HCT116 (cell line): ENCODE results near the gene IREB2. TPM values are rescaled to one million over a fixed set of nuclear protein-coding genes. Genes with fewer than 3 reads are reported as not detected.
A peak's percentile ranks its signal among the peaks of the same experiment; 100 is the strongest.

ENCODE experiments used
- ATAC-seq: fragments of 200-7000 bp; cut with Tn5 transposase; 2 replicates; pipeline ENCODE4 v1.9.1; 2020; ENCODE audit warnings: mild to moderate bottlenecking, moderate library complexity
- BruUV-seq: library from RNA; stranded (reverse); fragments of 400-500 nt; replicated peaks from 2 replicates; lab custom pipeline; 2021; lab: Mats Ljungman, UMichigan
- CTCF ChIA-PET: fragments of 300-600 bp; sonication (Branson Sonifier 250); formaldehyde crosslinking; loops from one replicate; lab custom pipeline; 2021; ENCODE audit warnings: antibody characterized with exemption; lab: Charles Lee
- POLR2A ChIA-PET: fragments of 300-600, 350-600 bp; sonication (Branson Sonifier 250); formaldehyde crosslinking; loops from one replicate; lab custom pipeline; 2021; ENCODE audit warnings: antibody characterized with exemption; lab: Charles Lee
- RAD21 ChIA-PET, 2 experiments: fragments of 300-600 bp; sonication (Branson Sonifier 250); formaldehyde crosslinking; loops; one replicate each; lab custom pipeline; 2023; ENCODE audit warnings: low total read pairs in 2 of 2; ENCODE audit not compliant: uncharacterized antibody in 2 of 2, unreplicated experiment in 2 of 2, low non-redundant PET in 1 of 2; lab: Charles Lee
- DNase-seq: peaks from one replicate; pipeline ENCODE4 v3.0.0-alpha.2; 2010; ENCODE audit warnings: low read depth, low spot score
- H2AFZ ChIP-seq: fragments of 200-600 bp; shearing (Covaris generic), sonication (generic); 2 replicates; pipeline ENCODE4 v1.6.1; 2017; ENCODE audit warnings: low read depth, mixed run types, mixed read lengths, antibody characterized with exemption, low read length; ENCODE audit not compliant: poor library complexity, severe bottlenecking
- H3K27ac ChIP-seq: 2 replicates; pipeline ENCODE4 v1.5.1; 2012; ENCODE audit warnings: low read depth, low read length
- H3K27me3 ChIP-seq: fragments of 200-600 bp; sonication (generic); 2 replicates; pipeline ENCODE4 v1.6.1; 2016; ENCODE audit warnings: mixed run types, low read length, mixed read lengths; ENCODE audit not compliant: insufficient read depth
- H3K36me3 ChIP-seq, 2 experiments: fragments of 200-500 bp in 1 of 2; fragments of 200-600 bp in 1 of 2; sonication (Bioruptor generic) in 1 of 2; sonication (generic) in 1 of 2; 2 replicates each; pipeline versions ENCODE4 v1.5.1 to v1.6.1; 2014 to 2016; ENCODE audit warnings: low read length in 2 of 2, inconsistent platforms in 1 of 2, mixed read lengths in 1 of 2, mixed run types in 1 of 2; ENCODE audit not compliant: insufficient read depth in 2 of 2, control insufficient read depth in 1 of 2
- H3K4me1 ChIP-seq, 2 experiments: fragments of 200-600 bp in 1 of 2; sonication (generic) in 1 of 2; 2 replicates each; pipeline versions ENCODE4 v1.5.1 to v1.6.1; 2012 to 2017; ENCODE audit warnings: low read length in 2 of 2, inconsistent platforms in 1 of 2, mild to moderate bottlenecking in 1 of 2, mixed read lengths in 1 of 2, mixed run types in 1 of 2, moderate library complexity in 1 of 2; ENCODE audit not compliant: insufficient read depth in 2 of 2, control insufficient read depth in 1 of 2
- H3K4me2 ChIP-seq: fragments of 200-600 bp; sonication (generic); 2 replicates; pipeline ENCODE4 v1.6.1; 2017; ENCODE audit warnings: mixed run types, low read length, mixed read lengths
- H3K4me3 ChIP-seq, 2 experiments: fragments of 200-600 bp in 1 of 2; sonication (generic) in 1 of 2; replicated peaks in 1 of 2; 2 replicates each; pipeline ENCODE4 v1.5.1; 2011 to 2016; ENCODE audit warnings: low read length in 2 of 2, control low read depth in 1 of 2, low read depth in 1 of 2, mild to moderate bottlenecking in 1 of 2, mixed read lengths in 1 of 2, mixed run types in 1 of 2
- H3K79me2 ChIP-seq: fragments of 200-600 bp; sonication (generic); 2 replicates; pipeline ENCODE4 v1.6.1; 2017; ENCODE audit warnings: mild to moderate bottlenecking, mixed run types, low read length, moderate library complexity, mixed read lengths; ENCODE audit not compliant: insufficient read depth
- H3K9ac ChIP-seq: fragments of 200-600 bp; sonication (generic); 2 replicates; pipeline ENCODE4 v1.6.1; 2016; ENCODE audit warnings: low read length, mixed read lengths
- H3K9me2 ChIP-seq: fragments of 200-600 bp; sonication (generic), shearing (Covaris generic); 2 replicates; pipeline ENCODE4 v1.6.1; 2017; ENCODE audit warnings: mixed run types, mild to moderate bottlenecking, moderate library complexity; ENCODE audit not compliant: insufficient read depth
- H3K9me3 ChIP-seq, 2 experiments: fragments of 200-500 bp in 1 of 2; fragments of 200-600 bp in 1 of 2; sonication (Bioruptor generic) in 1 of 2; sonication (generic) in 1 of 2; 2 replicates each; pipeline ENCODE4 v1.6.1; 2014 to 2017; ENCODE audit warnings: low read length in 2 of 2, mixed read lengths in 2 of 2, inconsistent platforms in 1 of 2, low read depth in 1 of 2, mild to moderate bottlenecking in 1 of 2, mixed run types in 1 of 2, moderate library complexity in 1 of 2; ENCODE audit not compliant: control insufficient read depth in 1 of 2, insufficient read depth in 1 of 2
- H4K20me1 ChIP-seq: fragments of 200-600 bp; sonication (generic), shearing (Covaris generic); 2 replicates; pipeline ENCODE4 v1.6.1; 2017; ENCODE audit warnings: mixed run types, mild to moderate bottlenecking, moderate library complexity; ENCODE audit not compliant: insufficient read depth
- CEBPB ChIP-seq: IDR thresholded peaks from 2 replicates; pipeline ENCODE4 v1.6.1; 2012; ENCODE audit warnings: low read depth
- EGR1 ChIP-seq: IDR thresholded peaks from 2 replicates; pipeline ENCODE4 v1.6.1; 2012; ENCODE audit warnings: low read depth
- ELF1 ChIP-seq: IDR thresholded peaks from 2 replicates; pipeline ENCODE4 v1.6.1; 2012; ENCODE audit warnings: low read depth, borderline replicate concordance
- EZH2 ChIP-seq: fragments of 200-600 bp; sonication (generic); IDR thresholded peaks from 2 replicates; pipeline ENCODE4 v1.6.1; 2017; ENCODE audit warnings: antibody characterized with exemption, mixed run types
- FOSL1 ChIP-seq: IDR thresholded peaks from 2 replicates; pipeline ENCODE4 v1.6.1; 2012; ENCODE audit warnings: low read depth
- ZBTB33 ChIP-seq: IDR thresholded peaks from 2 replicates; pipeline ENCODE4 v1.6.1; 2011; ENCODE audit warnings: mild to moderate bottlenecking, low read length, moderate library complexity; ENCODE audit not compliant: insufficient replicate concordance; ENCODE audit errors: extremely low read depth
- ZFX ChIP-seq: fragments of 450-650 bp; IDR thresholded peaks from 2 replicates; pipeline ENCODE4 v1.6.1; 2017
- ZNF274 ChIP-seq: fragments of 200-500 bp; sonication (Bioruptor generic); IDR thresholded peaks from 2 replicates; pipeline ENCODE4 v1.6.1; 2014; ENCODE audit warnings: mild to moderate bottlenecking, low read depth, low read length, inconsistent platforms
- intact Hi-C: fragments of 100-400 bp; cut with micrococcal nuclease; formaldehyde crosslinking; loops from 2 replicates; pipeline ENCODE4 v1.10.0; 2022
- total RNA-seq: library from RNA; stranded (reverse); gene quantifications from one replicate; pipeline ENCODE4 v1.2.1, GENCODE V29; 2021; ENCODE audit not compliant: unreplicated experiment
- TF ChIP-seq, protein P1 (sequence below), 3 experiments: fragments of 200-600 bp in 1 of 3; sonication (generic) in 1 of 3; IDR thresholded peaks in 2 of 3; conservative IDR thresholded peaks in 1 of 3; 2 replicates each; pipeline ENCODE4 v1.5.1; 2012 to 2017; ENCODE audit warnings: low read depth in 2 of 3, low read length in 2 of 3, antibody characterized with exemption in 1 of 3, borderline replicate concordance in 1 of 3, control low read depth in 1 of 3, mild to moderate bottlenecking in 1 of 3, mixed read lengths in 1 of 3, mixed run types in 1 of 3, moderate library complexity in 1 of 3; ENCODE audit not compliant: insufficient read depth in 1 of 3

The IREB2 gene
- total RNA-seq, 1 experiment from 2014 or later: 57.6 TPM

DNA sequence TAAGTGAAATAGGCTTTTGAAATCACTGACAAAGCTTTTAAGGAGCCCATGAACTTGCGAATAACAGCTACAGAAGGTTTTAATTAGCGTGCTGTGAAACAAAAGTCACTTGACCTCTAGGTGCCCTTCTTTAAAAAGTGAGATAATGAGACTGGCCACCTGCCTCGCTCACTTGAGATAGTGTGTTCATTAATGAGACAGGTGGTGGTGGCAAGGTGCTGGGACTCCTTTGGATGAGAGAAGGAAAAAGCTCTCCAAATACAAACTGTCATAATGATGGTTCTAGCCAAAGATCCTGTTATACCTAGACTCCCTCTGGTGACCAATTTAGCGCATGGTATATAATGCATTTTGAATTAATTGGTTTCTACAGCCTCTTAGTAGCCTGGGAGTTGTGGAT is 22.7 kb upstream of the IREB2 start (continued):
- TF ChIP-seq, protein P1, sequence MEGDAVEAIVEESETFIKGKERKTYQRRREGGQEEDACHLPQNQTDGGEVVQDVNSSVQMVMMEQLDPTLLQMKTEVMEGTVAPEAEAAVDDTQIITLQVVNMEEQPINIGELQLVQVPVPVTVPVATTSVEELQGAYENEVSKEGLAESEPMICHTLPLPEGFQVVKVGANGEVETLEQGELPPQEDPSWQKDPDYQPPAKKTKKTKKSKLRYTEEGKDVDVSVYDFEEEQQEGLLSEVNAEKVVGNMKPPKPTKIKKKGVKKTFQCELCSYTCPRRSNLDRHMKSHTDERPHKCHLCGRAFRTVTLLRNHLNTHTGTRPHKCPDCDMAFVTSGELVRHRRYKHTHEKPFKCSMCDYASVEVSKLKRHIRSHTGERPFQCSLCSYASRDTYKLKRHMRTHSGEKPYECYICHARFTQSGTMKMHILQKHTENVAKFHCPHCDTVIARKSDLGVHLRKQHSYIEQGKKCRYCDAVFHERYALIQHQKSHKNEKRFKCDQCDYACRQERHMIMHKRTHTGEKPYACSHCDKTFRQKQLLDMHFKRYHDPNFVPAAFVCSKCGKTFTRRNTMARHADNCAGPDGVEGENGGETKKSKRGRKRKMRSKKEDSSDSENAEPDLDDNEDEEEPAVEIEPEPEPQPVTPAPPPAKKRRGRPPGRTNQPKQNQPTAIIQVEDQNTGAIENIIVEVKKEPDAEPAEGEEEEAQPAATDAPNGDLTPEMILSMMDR (IDR thresholded peaks at IDR 0.05 in 2 of 3, conservative IDR thresholded peaks at IDR 0.05 in 1 of 3; ENCODE audit: borderline replicate concordance in 1 of 3, insufficient read depth in 1 of 3, low read depth in 2 of 3, low read length in 2 of 3): peak; percentile 24 to 60 (median 46); a peak in 4 of 6 replicates
- TF ChIP-seq ZNF274 (no peak), CEBPB (no peak), ELF1 (no peak)

- H3K27me3 ChIP-seq: no peaks in the 10 kb centered on the region; the same call in 1 of the 2 replicates
- intact Hi-C loops: no loop called here
- no peak overlapping the region for H2AFZ ChIP-seq
- no peak for DNase-seq
- no peak overlapping the region for H3K9ac ChIP-seq
- no peaks in the 10 kb centered on the region for H3K79me2 ChIP-seq
- H3K9me2 ChIP-seq: no peaks in the 10 kb centered on the region
- ChIA-PET POLR2A (no interaction called here), CTCF (interaction anchor here (0.9 to 1.6 kb wide), 3 partner anchors 21 to 110 kb away, joined by 3 to 4 read pairs (median 3); no protein-coding TSS in a partner anchor), RAD21 (no interaction called here)
- no peaks in the 10 kb centered on the region for H3K9me3 ChIP-seq
- no TSS peak for BruUV-seq
- 0 out of 2 replicates have a peak overlapping the region, but pooled peaks have one; percentile 21 for H3K4me2 ChIP-seq
- no peak overlapping the region for H3K4me3 ChIP-seq
- TF ChIP-seq ZFX (no peak), EGR1 (no peak), EZH2 (no peak), ZBTB33 (no peak), FOSL1 (peak; percentile 46; the same call in 1 of the 2 replicates)
- TF ChIP-seq, protein P1 (IDR thresholded peaks at IDR 0.05 in 2 of 3, conservative IDR thresholded peaks at IDR 0.05 in 1 of 3; ENCODE audit: borderline replicate concordance in 1 of 3, insufficient read depth in 1 of 3, low read depth in 2 of 3, low read length in 2 of 3): no peak
- H3K4me1 ChIP-seq: peaks cover 0 to 14% of the 10 kb centered on the region in 2 experiments; a peak in 1 of 4 replicates
- H3K36me3 ChIP-seq: no peaks in the 10 kb centered on the region
- ATAC-seq: no peak
- no peaks in the 10 kb centered on the region for H4K20me1 ChIP-seq
- H3K27ac ChIP-seq: no peak overlapping the region
Observed at GRCh38 chr15:78417754-78418630, 20.0 kb upstream of the IREB2 start.
